ENCODE measurements around the gene ASCC2. TPM values are rescaled to one million over a fixed set of nuclear protein-coding genes. Genes with fewer than 3 reads are reported as not detected.
A peak's percentile ranks its signal among the peaks of the same experiment; 100 is the strongest.

The ASCC2 gene
- total and polyA plus RNA-seq, 2 of the 4 experiments (the other 2 are of a cell fraction), result 40.0 to 62.2 TPM

DNA sequence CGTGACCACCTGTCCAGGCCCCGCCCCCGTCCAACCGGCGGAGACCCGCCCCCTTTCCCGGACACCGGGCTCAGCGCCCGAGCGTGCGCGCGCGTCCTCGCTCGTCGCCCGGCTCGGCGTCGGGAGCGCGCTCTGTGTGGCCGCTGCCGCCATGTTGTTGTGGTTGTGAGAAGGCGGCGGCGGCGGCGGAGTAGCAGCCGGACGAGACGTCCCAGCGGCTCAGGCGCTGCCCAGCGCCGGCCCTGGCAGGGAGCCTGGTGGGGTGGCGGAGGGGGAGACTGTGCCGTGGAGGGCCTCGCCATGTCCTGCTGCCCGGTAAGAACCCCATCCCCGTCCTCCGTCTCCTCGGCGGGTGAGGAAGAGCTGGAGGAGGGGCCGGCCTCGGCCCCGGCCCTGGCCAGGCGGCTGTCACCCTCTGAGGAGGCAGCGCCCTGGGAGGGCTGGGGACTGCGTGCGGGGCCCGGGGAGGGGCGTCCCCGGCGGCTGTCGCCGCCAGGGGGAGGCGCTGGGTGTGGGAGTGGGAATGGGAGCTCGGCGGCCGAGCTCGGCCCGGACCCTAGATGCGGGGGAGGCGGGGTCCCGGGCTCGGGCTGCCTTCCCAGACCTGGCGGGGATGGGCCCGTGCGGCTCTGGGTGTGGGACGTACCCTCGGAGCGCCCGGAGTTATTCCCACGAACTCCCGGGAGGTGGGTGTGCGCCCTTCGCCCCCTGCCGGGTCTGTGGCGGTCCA lies 45.1 kb upstream of the ASCC2 start, which contains the start of gene MTMR3 (continued):
- TF ChIP-seq RFX5 (IDR thresholded peaks at IDR 0.05; ENCODE audit: low read depth, low read length), result no peak
- TF ChIP-seq SMC3 (IDR thresholded peaks at IDR 0.05; ENCODE audit: low read depth, low read length), result 0 out of 2 replicates have a peak, but pooled peaks have one; percentile 17

DNA sequence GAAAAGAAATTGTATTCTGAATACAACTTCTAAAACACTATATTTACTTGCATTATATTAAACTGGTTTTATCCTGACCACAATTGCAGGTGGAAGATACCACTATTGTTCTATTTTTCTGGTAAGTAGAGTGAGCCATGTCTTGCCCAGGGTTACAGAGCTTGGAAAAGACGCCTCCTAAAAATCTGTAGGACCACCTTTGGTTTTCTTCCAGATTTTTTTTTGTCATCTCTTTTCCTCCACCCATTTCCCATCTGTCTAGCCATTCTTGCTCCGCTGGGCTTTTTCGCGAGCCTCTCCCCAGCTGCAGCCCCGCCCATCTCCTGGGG lies 44.6 kb upstream of the ASCC2 start:
- intact Hi-C loops (cut with micrococcal nuclease), result loop anchor here (2.0 kb wide), 1 partner anchor 40 kb away; no protein-coding TSS in a partner anchor
- WGBS, 2 experiments (ENCODE audit: extremely low coverage in 2 of 2, insufficient read length in 1 of 2), result no CpG with 5 or more reads among the region's 5 CpGs

More for the DNA sequence above, 44.6 kb upstream of the ASCC2 start:
- ATAC-seq (ENCODE audit: low read depth), result no peak
- Histone ChIP-seq H3K56ac (ENCODE audit: extremely low read depth, insufficient read depth, low read length) (no peak overlapping the region), H2AK9ac (replicated peaks; ENCODE audit: low read depth, low read length, poor library complexity) (no peak overlapping the region), H3K27me3 (ENCODE audit: control insufficient read depth, insufficient read depth, low read length) (no peaks in the 10 kb centered on the region), H4K91ac (ENCODE audit: insufficient read depth, low read depth, low read length) (no peak overlapping the region), H2AFZ (replicated peaks; ENCODE audit: low read length, poor library complexity) (no peak overlapping the region), H3K4me1 (ENCODE audit: control insufficient read depth, insufficient read depth, low read length) (peaks cover 5% of the 10 kb centered on the region), H3K4me2 (ENCODE audit: low read depth, low read length) (peak overlapping the region; percentile 72; the same call in 1 of the 2 replicates), H4K5ac (ENCODE audit: low read depth, low read length) (no peak overlapping the region), H3K4me3 (ENCODE audit: insufficient read depth, low read depth, low read length) (peak overlapping the region; percentile 100; the same call in 1 of the 2 replicates), H3K9me3 (ENCODE audit: control insufficient read depth, insufficient read depth, low read length) (no peaks in the 10 kb centered on the region), H3K27ac (ENCODE audit: insufficient read depth, low read length) (no peak overlapping the region), H3K23ac (ENCODE audit: low read depth, low read length) (no peak overlapping the region), H3K9ac (ENCODE audit: low read depth, low read length) (no peak overlapping the region), H2BK15ac (ENCODE audit: low read depth, low read length) (no peak overlapping the region), H4K8ac (ENCODE audit: low read depth in 2 of 2, low read length in 2 of 2) (no peak overlapping the region), H3K9me1 (ENCODE audit: insufficient read depth, low read length) (peaks cover 3% of the 10 kb centered on the region; the same call in 1 of the 2 replicates), H2BK20ac (ENCODE audit: low read depth, low read length) (no peak overlapping the region), H2BK5ac (ENCODE audit: low read depth, low read length, poor library complexity, severe bottlenecking) (no peak overlapping the region), H3K18ac (ENCODE audit: low read depth, low read length) (no peak overlapping the region), H3K36me3 (ENCODE audit: control insufficient read depth, insufficient read depth, low read length) (no peaks in the 10 kb centered on the region), H2AK5ac (ENCODE audit: low read depth, low read length) (no peak overlapping the region), H3K4ac (ENCODE audit: low read depth, low read length) (no peak overlapping the region), H2BK120ac (ENCODE audit: low read depth, low read length) (no peak overlapping the region), H4K20me1 (ENCODE audit: insufficient read depth, low read length) (peaks cover 40% of the 10 kb centered on the region), H3K79me1 (ENCODE audit: low read depth in 1 of 2, low read length in 2 of 2) (peaks cover 5 to 32% of the 10 kb centered on the region in 2 experiments; a peak in 3 of 4 replicates), H3K14ac (replicated peaks; ENCODE audit: low read depth, low read length) (no peak overlapping the region)
- in situ Hi-C loops (cut with MboI; ENCODE audit: low sequenced_read_pairs), result no loop called here
- ChIA-PET POLR2A (ENCODE audit: unreplicated experiment) (no interaction called here), CTCF (interaction anchor here (0.6 kb wide), 1 partner anchor 70 kb away, joined by 3 read pairs; no protein-coding TSS in a partner anchor)
- dilution Hi-C loops (cut with HindIII; ENCODE audit: low sequenced_read_pairs, unreplicated experiment), result no loop called here
- TF ChIP-seq MAFK (IDR thresholded peaks at IDR 0.05; ENCODE audit: low read depth, low read length) (no peak), RFX5 (IDR thresholded peaks at IDR 0.05; ENCODE audit: low read depth, low read length) (no peak), RAD21 (IDR thresholded peaks at IDR 0.05; ENCODE audit: low read length) (no peak), MAZ (IDR thresholded peaks at IDR 0.05; ENCODE audit: borderline replicate concordance, low read depth, low read length) (no peak), FOS (IDR thresholded peaks at IDR 0.05; ENCODE audit: low read depth, low read length) (no peak), CHD1 (IDR thresholded peaks at IDR 0.05; ENCODE audit: low read depth, low read length) (no peak), MXI1 (IDR thresholded peaks at IDR 0.05; ENCODE audit: borderline replicate concordance, low read depth, low read length) (no peak)
- TF ChIP-seq, protein P1, sequence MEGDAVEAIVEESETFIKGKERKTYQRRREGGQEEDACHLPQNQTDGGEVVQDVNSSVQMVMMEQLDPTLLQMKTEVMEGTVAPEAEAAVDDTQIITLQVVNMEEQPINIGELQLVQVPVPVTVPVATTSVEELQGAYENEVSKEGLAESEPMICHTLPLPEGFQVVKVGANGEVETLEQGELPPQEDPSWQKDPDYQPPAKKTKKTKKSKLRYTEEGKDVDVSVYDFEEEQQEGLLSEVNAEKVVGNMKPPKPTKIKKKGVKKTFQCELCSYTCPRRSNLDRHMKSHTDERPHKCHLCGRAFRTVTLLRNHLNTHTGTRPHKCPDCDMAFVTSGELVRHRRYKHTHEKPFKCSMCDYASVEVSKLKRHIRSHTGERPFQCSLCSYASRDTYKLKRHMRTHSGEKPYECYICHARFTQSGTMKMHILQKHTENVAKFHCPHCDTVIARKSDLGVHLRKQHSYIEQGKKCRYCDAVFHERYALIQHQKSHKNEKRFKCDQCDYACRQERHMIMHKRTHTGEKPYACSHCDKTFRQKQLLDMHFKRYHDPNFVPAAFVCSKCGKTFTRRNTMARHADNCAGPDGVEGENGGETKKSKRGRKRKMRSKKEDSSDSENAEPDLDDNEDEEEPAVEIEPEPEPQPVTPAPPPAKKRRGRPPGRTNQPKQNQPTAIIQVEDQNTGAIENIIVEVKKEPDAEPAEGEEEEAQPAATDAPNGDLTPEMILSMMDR (conservative IDR thresholded peaks at IDR 0.05; ENCODE audit: low read depth, low read length), result no peak
- no peak for DNase-seq
- no TSS peak for BruUV-seq (replicated peaks)

Data from IMR-90 (cell line).